Measurements from ENCODE around the gene TRIM2. TPM values are rescaled to one million over a fixed set of nuclear protein-coding genes. Genes with fewer than 3 reads are reported as not detected.

Gene TRIM2
- polyA plus RNA-seq, 1 donor: 105 TPM

- H3K9me3 ChIP-seq (ENCODE audit: control insufficient read depth, low read depth, low read length): no peaks in the 10 kb centered on the region
- H3K4me3 ChIP-seq (ENCODE audit: low read length): no peak overlapping the region
- DNase-seq: peak; percentile 60 to 72
- H3K27me3 ChIP-seq (ENCODE audit: control insufficient read depth, insufficient read depth, low read length): no peaks in the 10 kb centered on the region
- peaks cover 43% of the 10 kb centered on the region for H3K36me3 ChIP-seq (ENCODE audit: control insufficient read depth, insufficient read depth, low read length)
- peaks cover 2% of the 10 kb centered on the region for H3K4me1 ChIP-seq (ENCODE audit: control insufficient read depth, insufficient read depth, low read length)
- 55% methylated on average over 3 of the region's 3 CpGs for WGBS (ENCODE audit: insufficient coverage, low lambda C conversion rate)
- H3K27ac ChIP-seq (ENCODE audit: low read length): peak overlapping the region; percentile 34
Measured at GRCh38 chr4:153324046-153324445, 119.8 kb downstream of the TRIM2 start.

- DNase-seq: no peak
- peaks cover 2% of the 10 kb centered on the region for H3K4me1 ChIP-seq (ENCODE audit: control insufficient read depth, insufficient read depth, low read length)
- H3K27ac ChIP-seq (ENCODE audit: low read length): no peak overlapping the region
- no CpG with 5 or more reads among the region's 2 CpGs for WGBS (ENCODE audit: insufficient coverage, low lambda C conversion rate)
- H3K36me3 ChIP-seq (ENCODE audit: control insufficient read depth, insufficient read depth, low read length): peaks cover 39% of the 10 kb centered on the region
- no peak overlapping the region for H3K4me3 ChIP-seq (ENCODE audit: low read length)
- H3K27me3 ChIP-seq (ENCODE audit: control insufficient read depth, insufficient read depth, low read length): no peaks in the 10 kb centered on the region
- H3K9me3 ChIP-seq (ENCODE audit: control insufficient read depth, low read depth, low read length): no peaks in the 10 kb centered on the region
Measured at GRCh38 chr4:153325558-153325957, 121.3 kb downstream of the TRIM2 start.

GRCh38 chr4:153326513-153326912 lies 122.3 kb downstream of the TRIM2 start:
- no peaks in the 10 kb centered on the region for H3K9me3 ChIP-seq (ENCODE audit: control insufficient read depth, low read depth, low read length)
- WGBS (ENCODE audit: insufficient coverage, low lambda C conversion rate): no CpG with 5 or more reads among the region's 11 CpGs
- H3K27me3 ChIP-seq (ENCODE audit: control insufficient read depth, insufficient read depth, low read length): no peaks in the 10 kb centered on the region
- peaks cover 39% of the 10 kb centered on the region for H3K36me3 ChIP-seq (ENCODE audit: control insufficient read depth, insufficient read depth, low read length)
- DNase-seq: no peak
- H3K4me1 ChIP-seq (ENCODE audit: control insufficient read depth, insufficient read depth, low read length): peaks cover 2% of the 10 kb centered on the region
- no peak overlapping the region for H3K4me3 ChIP-seq (ENCODE audit: low read length)
- H3K27ac ChIP-seq (ENCODE audit: low read length): no peak overlapping the region

- no peak overlapping the region for H3K4me3 ChIP-seq (ENCODE audit: low read length)
- no CpG with 5 or more reads among the region's 1 CpG for WGBS (ENCODE audit: insufficient coverage, low lambda C conversion rate)
- no peak for DNase-seq
- H3K9me3 ChIP-seq (ENCODE audit: control insufficient read depth, low read depth, low read length): no peaks in the 10 kb centered on the region
- H3K4me1 ChIP-seq (ENCODE audit: control insufficient read depth, insufficient read depth, low read length): peaks cover 2% of the 10 kb centered on the region
- no peaks in the 10 kb centered on the region for H3K27me3 ChIP-seq (ENCODE audit: control insufficient read depth, insufficient read depth, low read length)
- H3K27ac ChIP-seq (ENCODE audit: low read length): no peak overlapping the region
- H3K36me3 ChIP-seq (ENCODE audit: control insufficient read depth, insufficient read depth, low read length): peaks cover 37% of the 10 kb centered on the region
Measured at GRCh38 chr4:153327247-153327646, 123.0 kb downstream of the TRIM2 start.

GRCh38 chr4:153332936-153333335 lies 128.7 kb downstream of the TRIM2 start:
- DNase-seq: no peak
- WGBS (ENCODE audit: insufficient coverage, low lambda C conversion rate): no CpG with 5 or more reads among the region's 2 CpGs
- Histone ChIP-seq H3K4me1 (ENCODE audit: control insufficient read depth, insufficient read depth, low read length) (no peaks in the 10 kb centered on the region), H3K36me3 (ENCODE audit: control insufficient read depth, insufficient read depth, low read length) (peaks cover 34% of the 10 kb centered on the region), H3K27ac (ENCODE audit: low read length) (no peak overlapping the region), H3K4me3 (ENCODE audit: low read length) (no peak overlapping the region), H3K9me3 (ENCODE audit: control insufficient read depth, low read depth, low read length) (no peaks in the 10 kb centered on the region), H3K27me3 (ENCODE audit: control insufficient read depth, insufficient read depth, low read length) (no peaks in the 10 kb centered on the region)

- DNase-seq: no peak
- H3K27me3 ChIP-seq (ENCODE audit: control insufficient read depth, insufficient read depth, low read length): no peaks in the 10 kb centered on the region
- H3K4me3 ChIP-seq (ENCODE audit: low read length): no peak overlapping the region
- H3K4me1 ChIP-seq (ENCODE audit: control insufficient read depth, insufficient read depth, low read length): no peaks in the 10 kb centered on the region
- H3K9me3 ChIP-seq (ENCODE audit: control insufficient read depth, low read depth, low read length): no peaks in the 10 kb centered on the region
- peaks cover 30% of the 10 kb centered on the region for H3K36me3 ChIP-seq (ENCODE audit: control insufficient read depth, insufficient read depth, low read length)
- no peak overlapping the region for H3K27ac ChIP-seq (ENCODE audit: low read length)
Measured at GRCh38 chr4:153333874-153334273, 129.6 kb downstream of the TRIM2 start.

- peaks cover 31% of the 10 kb centered on the region for H3K36me3 ChIP-seq (ENCODE audit: control insufficient read depth, insufficient read depth, low read length)
- 100% methylated on average over 1 of the region's 4 CpGs for WGBS (ENCODE audit: insufficient coverage, low lambda C conversion rate)
- H3K27ac ChIP-seq (ENCODE audit: low read length): no peak overlapping the region
Measured at GRCh38 chr4:153335665-153336064, 131.4 kb downstream of the TRIM2 start.

GRCh38 chr4:153337686-153338085 lies 133.4 kb downstream of the TRIM2 start:
- no peaks in the 10 kb centered on the region for H3K9me3 ChIP-seq (ENCODE audit: control insufficient read depth, low read depth, low read length)
- H3K27ac ChIP-seq (ENCODE audit: low read length): no peak overlapping the region
- WGBS (ENCODE audit: insufficient coverage, low lambda C conversion rate): no CpG with 5 or more reads among the region's 4 CpGs
- H3K4me1 ChIP-seq (ENCODE audit: control insufficient read depth, insufficient read depth, low read length): no peaks in the 10 kb centered on the region
- H3K27me3 ChIP-seq (ENCODE audit: control insufficient read depth, insufficient read depth, low read length): no peaks in the 10 kb centered on the region
- peaks cover 26% of the 10 kb centered on the region for H3K36me3 ChIP-seq (ENCODE audit: control insufficient read depth, insufficient read depth, low read length)
- no peak overlapping the region for H3K4me3 ChIP-seq (ENCODE audit: low read length)
- DNase-seq: no peak

More at GRCh38 chr4:153335665-153336064, 131.4 kb downstream of the TRIM2 start:
- Histone ChIP-seq H3K9me3 (ENCODE audit: control insufficient read depth, low read depth, low read length) (no peaks in the 10 kb centered on the region), H3K4me3 (ENCODE audit: low read length) (no peak overlapping the region), H3K27me3 (ENCODE audit: control insufficient read depth, insufficient read depth, low read length) (no peaks in the 10 kb centered on the region), H3K4me1 (ENCODE audit: control insufficient read depth, insufficient read depth, low read length) (no peaks in the 10 kb centered on the region)
- DNase-seq: no peak

- peak in 1 of 2 donors; percentile 19 for DNase-seq
- Histone ChIP-seq H3K4me3 (ENCODE audit: low read length) (no peak overlapping the region), H3K4me1 (ENCODE audit: control insufficient read depth, insufficient read depth, low read length) (no peaks in the 10 kb centered on the region), H3K36me3 (ENCODE audit: control insufficient read depth, insufficient read depth, low read length) (peaks cover 12% of the 10 kb centered on the region), H3K9me3 (ENCODE audit: control insufficient read depth, low read depth, low read length) (no peaks in the 10 kb centered on the region), H3K27me3 (ENCODE audit: control insufficient read depth, insufficient read depth, low read length) (no peaks in the 10 kb centered on the region), H3K27ac (ENCODE audit: low read length) (no peak overlapping the region)
- no CpG with 5 or more reads among the region's 5 CpGs for WGBS (ENCODE audit: insufficient coverage, low lambda C conversion rate)
Measured at GRCh38 chr4:153341575-153342090, 137.4 kb downstream of the TRIM2 start.

- 100% methylated on average over 2 of the region's 6 CpGs for WGBS (ENCODE audit: insufficient coverage, low lambda C conversion rate)
- no peak for DNase-seq
Measured at GRCh38 chr4:153342751-153343552, 138.7 kb downstream of the TRIM2 start.

More at GRCh38 chr4:153342751-153343552, 138.7 kb downstream of the TRIM2 start:
- H3K9me3 ChIP-seq (ENCODE audit: control insufficient read depth, low read depth, low read length): no peaks in the 10 kb centered on the region
- no peak overlapping the region for H3K27ac ChIP-seq (ENCODE audit: low read length)
- peaks cover 6% of the 10 kb centered on the region for H3K4me1 ChIP-seq (ENCODE audit: control insufficient read depth, insufficient read depth, low read length)
- H3K4me3 ChIP-seq (ENCODE audit: low read length): no peak overlapping the region
- peaks cover 6% of the 10 kb centered on the region for H3K36me3 ChIP-seq (ENCODE audit: control insufficient read depth, insufficient read depth, low read length)
- no peaks in the 10 kb centered on the region for H3K27me3 ChIP-seq (ENCODE audit: control insufficient read depth, insufficient read depth, low read length)
